HFF-Myc (cell line): ENCODE measurements around the gene EFTUD2.

ENCODE experiments used
- DNase-seq: peaks from one replicate; pipeline ENCODE4 v3.0.0-alpha.2; 2011; ENCODE audit warnings: low read depth; ENCODE audit errors: extremely low read depth
- H3K4me3 ChIP-seq: replicated peaks from 2 replicates; pipeline ENCODE4 v1.5.1; 2011; ENCODE audit warnings: low read depth, mild to moderate bottlenecking, control low read depth, low read length
- CTCF ChIP-seq: IDR thresholded peaks from 2 replicates; pipeline ENCODE4 v1.5.1; 2012; ENCODE audit warnings: mild to moderate bottlenecking, low read depth, low read length, control low read depth; ENCODE audit errors: missing control alignments

Gene EFTUD2

GRCh38 chr17:44911133-44912001, 12.1 kb upstream of the EFTUD2 start:
- H3K4me3 ChIP-seq, result no peak overlapping the region
- TF ChIP-seq CTCF, result peak; percentile 56

GRCh38 chr17:44910231-44911106, 11.2 kb upstream of the EFTUD2 start:
- DNase-seq, result no peak
- H3K4me3 ChIP-seq, result no peak overlapping the region
- TF ChIP-seq CTCF, result no peak

More at GRCh38 chr17:44911133-44912001, 12.1 kb upstream of the EFTUD2 start:
- DNase-seq, result no peak

DNA sequence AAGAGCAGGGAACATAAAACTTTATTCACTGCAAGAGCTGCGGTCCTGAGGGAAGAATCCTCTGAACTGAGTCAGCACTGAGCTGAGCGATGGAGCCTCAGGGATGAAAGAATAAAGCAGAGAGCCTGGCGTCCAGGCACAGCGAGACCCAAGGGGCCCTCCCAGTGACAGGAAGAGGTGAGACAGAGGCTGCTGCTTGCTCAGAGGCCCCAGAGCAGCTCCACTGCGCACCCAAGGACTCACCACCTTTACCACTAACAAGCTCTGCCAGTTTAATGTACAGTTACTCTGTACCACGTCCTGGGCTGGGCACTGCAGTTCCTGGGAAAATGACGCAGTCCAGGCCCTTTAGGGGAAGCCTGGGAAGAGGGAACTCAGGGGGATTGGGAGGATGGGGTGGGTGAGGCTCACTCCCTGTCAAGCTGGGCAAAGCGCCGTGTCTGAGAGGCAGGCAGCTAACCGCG, 10.5 kb upstream of the EFTUD2 start:
- DNase-seq, result no peak
- TF ChIP-seq CTCF, result no peak
- H3K4me3 ChIP-seq, result no peak overlapping the region

DNA sequence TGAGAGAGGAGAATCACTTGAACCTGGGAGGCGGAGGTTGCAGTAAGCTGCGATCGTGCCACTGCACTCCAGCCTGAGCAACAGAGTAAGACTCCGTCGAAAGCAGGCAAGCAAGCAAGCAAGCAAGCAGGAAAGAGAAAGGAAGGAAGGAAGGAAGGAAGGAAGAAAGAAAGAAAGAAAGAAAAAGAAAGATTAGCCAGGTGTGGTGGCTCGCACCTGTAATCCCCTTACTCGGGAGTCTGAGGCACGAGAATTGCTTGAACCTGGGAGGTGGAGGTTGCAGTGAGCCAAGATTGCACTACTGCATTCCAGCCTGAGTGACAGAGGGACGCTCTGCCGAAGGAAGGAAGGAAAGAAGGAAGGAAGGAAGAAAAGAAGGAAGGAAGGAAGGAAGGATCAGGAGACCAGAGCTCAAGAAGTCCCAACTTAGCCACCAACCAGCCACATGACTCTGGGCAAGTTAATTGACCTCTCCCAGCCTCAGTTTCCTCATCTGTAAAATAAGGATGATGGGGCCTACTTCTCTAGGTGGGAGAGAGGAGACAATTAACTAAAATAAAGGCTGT, 9.6 kb upstream of the EFTUD2 start:
- DNase-seq, result no peak
- H3K4me3 ChIP-seq, result no peak overlapping the region
- TF ChIP-seq CTCF, result no peak

GRCh38 chr17:44907729-44908470, 8.7 kb upstream of the EFTUD2 start:
- DNase-seq, result no peak
- no peak overlapping the region for H3K4me3 ChIP-seq
- no peak for TF ChIP-seq CTCF
